HepG2 (cell line): ENCODE measurements around the gene NPW. TPM values are rescaled to one million over a fixed set of nuclear protein-coding genes. Genes with fewer than 3 reads are reported as not detected.

Experiments
- ATAC-seq: fragments of 200-7000 bp; cut with Tn5 transposase; 3 replicates; pipeline ENCODE4 v1.9.1; 2020; ENCODE audit warnings: mild to moderate bottlenecking, moderate library complexity
- BruUV-seq: library from RNA; stranded (reverse); fragments of 400-500 nt; replicated peaks from 2 replicates; lab custom pipeline; 2021; lab: Mats Ljungman, UMichigan
- CTCF ChIA-PET: fragments of 300-600 bp; formaldehyde crosslinking; extraction: SDS; loops from one replicate; lab custom pipeline; 2021; ENCODE audit warnings: low total read pairs, inconsistent platforms, low intra/inter-chr PET ratio; lab: Yijun Ruan, JAX
- POLR2A ChIA-PET: fragments of 350-600 bp; sonication (Branson Sonifier 250); formaldehyde crosslinking; loops from one replicate; lab custom pipeline; 2020; ENCODE audit warnings: antibody characterized with exemption, inconsistent platforms; lab: Yijun Ruan, JAX
- DNase-seq: peaks from one replicate; pipeline ENCODE4 v3.0.0-alpha.2; 2015; ENCODE audit warnings: low spot score
- FAIRE-seq: peaks from 3 replicates; lab custom pipeline; 2011; peaks lifted over from hg19 to GRCh38; lab: Jason Lieb, UNC
- H2AFZ ChIP-seq: one replicate; pipeline ENCODE4 v1.6.1; 2011; ENCODE audit warnings: low read length, inconsistent platforms
- H3K27ac ChIP-seq: fragments of 300-600 bp; 3 replicates; pipeline ENCODE4 v1.8.0; 2011; ENCODE audit warnings: mixed run types, mild to moderate bottlenecking, mixed read lengths, low read length, inconsistent platforms; ENCODE audit not compliant: insufficient read depth; ENCODE audit errors: extremely low read length
- H3K27me3 ChIP-seq, 2 experiments: fragments of 200-600 bp in 1 of 2; 2 replicates in 1 of 2; 3 replicates in 1 of 2; pipeline versions ENCODE4 v1.6.0 to v1.8.0; 2011; ENCODE audit warnings: low read length in 2 of 2, mild to moderate bottlenecking in 2 of 2, moderate library complexity in 2 of 2, inconsistent platforms in 1 of 2; ENCODE audit not compliant: insufficient read depth in 2 of 2, control insufficient read depth in 1 of 2
- H3K36me3 ChIP-seq, 2 experiments: fragments of 200-600 bp in 1 of 2; replicated peaks in 1 of 2; 2 replicates in 1 of 2; 3 replicates in 1 of 2; pipeline versions ENCODE4 v1.5.1 to v1.8.0; 2011; ENCODE audit warnings: low read length in 2 of 2, inconsistent platforms in 1 of 2; ENCODE audit not compliant: insufficient read depth in 2 of 2, control insufficient read depth in 1 of 2
- H3K4me1 ChIP-seq: 2 replicates; pipeline ENCODE4 v1.5.1; 2012; ENCODE audit warnings: low read length, inconsistent platforms; ENCODE audit not compliant: insufficient read depth
- H3K4me2 ChIP-seq: 2 replicates; pipeline ENCODE4 v1.6.0; 2011; ENCODE audit warnings: low read depth, low read length, inconsistent platforms
- H3K4me3 ChIP-seq, 3 experiments: fragments of 200-600 bp in 1 of 3; sonication (generic), shearing (Covaris generic) in 1 of 3; replicated peaks in 1 of 3; 2 replicates each; pipeline ENCODE4 v1.5.1; 2011 to 2016; ENCODE audit warnings: low read length in 3 of 3, inconsistent platforms in 2 of 3, low read depth in 2 of 3, mild to moderate bottlenecking in 2 of 3, control low read depth in 1 of 3, mixed read lengths in 1 of 3; ENCODE audit not compliant: insufficient read depth in 1 of 3
- H3K79me2 ChIP-seq: one replicate; pipeline ENCODE4 v1.6.1; 2011; ENCODE audit warnings: low read length, inconsistent platforms; ENCODE audit not compliant: insufficient read depth
- H3K9ac ChIP-seq: 2 replicates; pipeline ENCODE4 v1.6.0; 2011; ENCODE audit warnings: mild to moderate bottlenecking, low read depth, low read length, inconsistent platforms; ENCODE audit not compliant: insufficient read depth
- H3K9me3 ChIP-seq: 2 replicates; pipeline ENCODE4 v1.5.1; 2012; ENCODE audit warnings: mild to moderate bottlenecking, low read length
- H4K20me1 ChIP-seq: 2 replicates; pipeline ENCODE4 v1.6.0; 2011; ENCODE audit warnings: inconsistent platforms, mild to moderate bottlenecking, low read length, moderate library complexity; ENCODE audit not compliant: insufficient read depth
- AGO2 ChIP-seq: fragments of 200-400 bp; formaldehyde crosslinking; optimal IDR thresholded peaks from 2 replicates; pipeline ENCODE3; 2017; ENCODE audit warnings: mild to moderate bottlenecking, low read depth, low read length, moderate library complexity
- ATAD3A ChIP-seq: sonication (generic); formaldehyde crosslinking; IDR thresholded peaks from 2 replicates; pipeline ENCODE4 v1.4.0; 2020; ENCODE audit warnings: missing genetic modification reagents
- FOSL2 ChIP-seq: sonication (generic); formaldehyde crosslinking; IDR thresholded peaks from 2 replicates; pipeline ENCODE4 v1.4.0; 2020; ENCODE audit warnings: missing genetic modification reagents
- ZNF615 ChIP-seq: sonication (generic); formaldehyde crosslinking; IDR thresholded peaks from 2 replicates; pipeline ENCODE4 v1.5.0; 2020; ENCODE audit warnings: mild to moderate bottlenecking, missing genetic modification reagents, borderline replicate concordance
- WGBS: methylation state at CpG from one replicate; pipeline ENCODE4 v1.1.6; 2017; ENCODE audit warnings: low lambda C conversion rate; 5-methylcytosine and 5-hydroxymethylcytosine counted together
- in situ Hi-C: cut with HindIII; loops from 2 replicates; pipeline ENCODE4 v1.10.0; 2017; ENCODE audit warnings: low pct_unique_long_range_greater_than_20kb; ENCODE audit not compliant: extremely low pct_ligation_motif_present
- intact Hi-C: fragments of 100-400 bp; cut with micrococcal nuclease; formaldehyde crosslinking; loops from one replicate; pipeline ENCODE4 v1.10.0; 2022; ENCODE audit not compliant: unreplicated experiment
- polyA plus RNA-seq, 8 experiments: library from polyadenylated mRNA; depleted of rRNA in 3 of 8; stranded (reverse) in 7 of 8; unstranded in 1 of 8; fragments of >200 nt; fragmentation: Illumina TruSeq in 4 of 8; extraction: Trizol in 4 of 8; gene quantifications; 2 replicates each; pipeline versions ENCODE4 v1.2.1 to v1.2.3, GENCODE V29; 2011 to 2016; ENCODE audit warnings: low read depth in 4 of 8, missing spikeins in 1 of 8, mixed read lengths in 1 of 8; ENCODE audit not compliant: insufficient read depth in 1 of 8
- total RNA-seq, 5 experiments: library from RNA; depleted of rRNA; stranded (reverse); fragments of >200 nt; fragmentation: Illumina TruSeq; extraction: Trizol; gene quantifications; 2 replicates each; pipeline ENCODE4 v1.2.3, GENCODE V29; 2016; ENCODE audit warnings: low read depth in 1 of 5
- TF ChIP-seq, protein P1 (sequence below): sonication (generic); formaldehyde crosslinking; IDR thresholded peaks from 2 replicates; pipeline ENCODE4 v1.5.1; 2020; ENCODE audit warnings: mild to moderate bottlenecking, missing genetic modification reagents, moderate library complexity
- TF ChIP-seq, protein P2 (sequence below): sonication (generic); formaldehyde crosslinking; IDR thresholded peaks from 2 replicates; pipeline ENCODE4 v1.9.0; 2022; ENCODE audit warnings: low read depth, missing genetic modification reagents

NPW gene
- total and polyA plus RNA-seq, 2 of the 13 experiments (the other 11 are each of a cell fraction or from before 2014, with no cell fraction given): 0.24 to 0.97 TPM

GRCh38 chr16:2031081-2031577, 11.5 kb downstream of the NPW start:
- no TSS peak for BruUV-seq
- no peak for DNase-seq
- POLR2A ChIA-PET: interaction anchor here (1.7 kb wide), 1 partner anchor 124 kb away, joined by 4 read pairs; the partner anchor contains the start of gene TRAF7
- Histone ChIP-seq H3K4me3 (no peak overlapping the region), H2AFZ (no peak overlapping the region), H3K4me2 (no peak overlapping the region), H3K36me3 (no peaks in the 10 kb centered on the region; a peak in 1 of 5 replicates), H4K20me1 (0 out of 2 replicates have a peak, but pooled peaks cover 7% of the 10 kb centered on the region), H3K4me1 (peaks cover 75% of the 10 kb centered on the region), H3K27me3 (peaks cover 0 to 2% of the 10 kb centered on the region in 2 experiments; a peak in 1 of 5 replicates), H3K9me3 (no peaks in the 10 kb centered on the region), H3K79me2 (peaks cover 3% of the 10 kb centered on the region), H3K27ac (no peak overlapping the region), H3K9ac (no peak overlapping the region)
- CTCF ChIA-PET: no interaction called here
- intact Hi-C loops: no loop called here
- in situ Hi-C loops: no loop called here
- FAIRE-seq: no peak
- ATAC-seq: no peak
- TF ChIP-seq ZNF615 (CRISPR knock-in tag) (no peak), AGO2 (peak; percentile 32)
- 87% methylated on average over 7 of the region's 11 CpGs for WGBS

DNA sequence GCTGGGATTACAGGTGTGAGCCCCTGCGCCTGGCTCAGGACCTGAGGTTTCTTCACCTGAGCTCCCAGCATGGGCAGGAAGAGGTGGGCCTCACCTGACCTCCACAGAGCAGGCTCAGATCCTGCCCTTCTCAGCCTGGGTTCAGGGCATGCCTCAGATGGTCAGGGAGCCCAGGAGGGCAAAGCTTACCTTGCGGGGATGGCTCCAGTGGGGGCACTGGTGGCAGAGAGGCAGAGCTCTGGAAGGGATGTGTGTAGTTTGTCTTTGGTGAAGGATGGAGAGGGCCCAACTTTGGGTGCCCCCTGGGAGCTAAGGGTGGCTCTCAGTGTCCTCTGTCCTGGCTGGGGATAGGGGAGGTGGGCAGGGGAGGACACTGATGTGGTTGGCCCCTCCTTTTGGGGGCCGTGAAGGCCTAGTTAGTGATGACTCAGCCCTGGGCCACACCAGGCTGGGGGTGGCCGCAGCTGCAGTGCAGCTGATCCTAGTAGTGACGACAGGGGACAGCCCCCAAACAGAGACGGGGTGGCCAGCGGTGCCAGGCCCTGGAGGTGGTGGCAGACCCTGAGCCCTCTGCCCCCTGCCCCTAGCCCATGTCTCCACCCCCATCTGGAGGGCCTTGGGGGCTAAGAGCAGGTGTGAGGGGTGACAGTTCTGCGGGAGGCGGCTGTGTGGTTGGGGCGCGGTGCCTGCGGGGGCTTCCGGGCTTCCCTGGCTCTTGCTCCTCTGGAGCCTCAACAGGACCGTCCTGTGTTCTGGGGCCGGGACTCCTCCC, 12.9 kb downstream of the NPW start:
- 100% methylated on average over 7 of the region's 15 CpGs for WGBS
- POLR2A ChIA-PET: interaction anchor here (1.3 to 4.6 kb wide), 4 partner anchors 8 to 123 kb away, joined by 4 to 59 read pairs (median 16); partner anchors contain the start of genes NTHL1, TRAF7 and TSC2
- FAIRE-seq: no peak

More for the DNA sequence above, 12.9 kb downstream of the NPW start:
- H3K9ac ChIP-seq: no peak overlapping the region
- H4K20me1 ChIP-seq: 0 out of 2 replicates have a peak, but pooled peaks cover 7% of the 10 kb centered on the region
- H3K9me3 ChIP-seq: no peaks in the 10 kb centered on the region
- H3K27ac ChIP-seq: peak overlapping the region; percentile 89
- no peak overlapping the region for H2AFZ ChIP-seq
- peaks cover 3% of the 10 kb centered on the region for H3K79me2 ChIP-seq
- H3K4me2 ChIP-seq: no peak overlapping the region; the same call in 1 of the 2 replicates
- H3K36me3 ChIP-seq: peaks cover 3 to 6% of the 10 kb centered on the region in 2 experiments; a peak in 3 of 5 replicates
- intact Hi-C loops: no loop called here
- CTCF ChIA-PET: no interaction called here
- DNase-seq: no peak
- no peaks in the 10 kb centered on the region; a peak in 1 of 5 replicates for H3K27me3 ChIP-seq
- ATAC-seq: no peak
- H3K4me3 ChIP-seq: no peak overlapping the region
- BruUV-seq: no TSS peak
- TF ChIP-seq ATAD3A (CRISPR knock-in tag) (no peak), FOSL2 (peak; percentile 69)
- TF ChIP-seq, protein P1, sequence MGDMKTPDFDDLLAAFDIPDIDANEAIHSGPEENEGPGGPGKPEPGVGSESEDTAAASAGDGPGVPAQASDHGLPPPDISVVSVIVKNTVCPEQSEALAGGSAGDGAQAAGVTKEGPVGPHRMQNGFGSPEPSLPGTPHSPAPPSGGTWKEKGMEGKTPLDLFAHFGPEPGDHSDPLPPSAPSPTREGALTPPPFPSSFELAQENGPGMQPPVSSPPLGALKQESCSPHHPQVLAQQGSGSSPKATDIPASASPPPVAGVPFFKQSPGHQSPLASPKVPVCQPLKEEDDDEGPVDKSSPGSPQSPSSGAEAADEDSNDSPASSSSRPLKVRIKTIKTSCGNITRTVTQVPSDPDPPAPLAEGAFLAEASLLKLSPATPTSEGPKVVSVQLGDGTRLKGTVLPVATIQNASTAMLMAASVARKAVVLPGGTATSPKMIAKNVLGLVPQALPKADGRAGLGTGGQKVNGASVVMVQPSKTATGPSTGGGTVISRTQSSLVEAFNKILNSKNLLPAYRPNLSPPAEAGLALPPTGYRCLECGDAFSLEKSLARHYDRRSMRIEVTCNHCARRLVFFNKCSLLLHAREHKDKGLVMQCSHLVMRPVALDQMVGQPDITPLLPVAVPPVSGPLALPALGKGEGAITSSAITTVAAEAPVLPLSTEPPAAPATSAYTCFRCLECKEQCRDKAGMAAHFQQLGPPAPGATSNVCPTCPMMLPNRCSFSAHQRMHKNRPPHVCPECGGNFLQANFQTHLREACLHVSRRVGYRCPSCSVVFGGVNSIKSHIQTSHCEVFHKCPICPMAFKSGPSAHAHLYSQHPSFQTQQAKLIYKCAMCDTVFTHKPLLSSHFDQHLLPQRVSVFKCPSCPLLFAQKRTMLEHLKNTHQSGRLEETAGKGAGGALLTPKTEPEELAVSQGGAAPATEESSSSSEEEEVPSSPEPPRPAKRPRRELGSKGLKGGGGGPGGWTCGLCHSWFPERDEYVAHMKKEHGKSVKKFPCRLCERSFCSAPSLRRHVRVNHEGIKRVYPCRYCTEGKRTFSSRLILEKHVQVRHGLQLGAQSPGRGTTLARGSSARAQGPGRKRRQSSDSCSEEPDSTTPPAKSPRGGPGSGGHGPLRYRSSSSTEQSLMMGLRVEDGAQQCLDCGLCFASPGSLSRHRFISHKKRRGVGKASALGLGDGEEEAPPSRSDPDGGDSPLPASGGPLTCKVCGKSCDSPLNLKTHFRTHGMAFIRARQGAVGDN: 0 out of 2 replicates have a peak, but pooled peaks have one; percentile 11
- TF ChIP-seq, protein P2, sequence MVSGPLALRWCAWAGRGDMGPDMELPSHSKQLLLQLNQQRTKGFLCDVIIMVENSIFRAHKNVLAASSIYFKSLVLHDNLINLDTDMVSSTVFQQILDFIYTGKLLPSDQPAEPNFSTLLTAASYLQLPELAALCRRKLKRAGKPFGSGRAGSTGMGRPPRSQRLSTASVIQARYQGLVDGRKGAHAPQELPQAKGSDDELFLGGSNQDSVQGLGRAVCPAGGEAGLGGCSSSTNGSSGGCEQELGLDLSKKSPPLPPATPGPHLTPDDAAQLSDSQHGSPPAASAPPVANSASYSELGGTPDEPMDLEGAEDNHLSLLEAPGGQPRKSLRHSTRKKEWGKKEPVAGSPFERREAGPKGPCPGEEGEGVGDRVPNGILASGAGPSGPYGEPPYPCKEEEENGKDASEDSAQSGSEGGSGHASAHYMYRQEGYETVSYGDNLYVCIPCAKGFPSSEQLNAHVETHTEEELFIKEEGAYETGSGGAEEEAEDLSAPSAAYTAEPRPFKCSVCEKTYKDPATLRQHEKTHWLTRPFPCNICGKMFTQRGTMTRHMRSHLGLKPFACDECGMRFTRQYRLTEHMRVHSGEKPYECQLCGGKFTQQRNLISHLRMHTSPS (CRISPR knock-in tag): peak; percentile 68; the same call in 1 of the 2 replicates
- in situ Hi-C loops: no loop called here
- peaks cover 83% of the 10 kb centered on the region for H3K4me1 ChIP-seq
